ENCODE results near the gene OXSR1.
"Not testable (repeated sequence)": the region's sequence is repeated elsewhere in the genome, so short reads cannot be mapped to it uniquely, and the experiment has no call there.

OXSR1 gene

DNA sequence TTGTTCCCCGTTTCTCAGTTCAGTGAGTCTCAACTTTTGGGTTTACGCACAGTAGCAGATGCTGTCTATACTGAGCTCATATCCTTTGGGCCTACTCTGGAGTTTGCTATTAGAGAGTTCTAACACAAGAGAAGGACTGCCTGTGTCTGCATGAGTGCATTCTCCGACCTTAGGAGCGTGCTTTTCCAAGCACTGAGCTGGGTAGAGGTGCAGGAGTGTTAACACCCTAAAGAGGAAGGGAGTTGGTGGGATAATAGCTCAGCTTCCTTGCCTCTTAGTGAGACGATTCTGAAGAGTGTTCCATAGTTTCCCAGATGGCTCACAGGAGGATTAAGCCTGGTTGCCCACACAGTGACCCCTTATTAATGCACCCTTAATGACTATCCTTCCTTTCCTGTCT, 6.9 kb upstream of the OXSR1 start:
- Histone ChIP-seq H3K9ac (no peak overlapping the region), H3K27me3 (ENCODE audit: control insufficient read depth, insufficient read depth, low read length) (no peaks in the 10 kb centered on the region), H3K4me2 (ENCODE audit: low read length) (no peak overlapping the region), H2AFZ (no peak overlapping the region), H3K36me3 (ENCODE audit: control insufficient read depth, insufficient read depth, low read length) (no peaks in the 10 kb centered on the region), H3K9me3 (ENCODE audit: control insufficient read depth, low read length) (no peaks in the 10 kb centered on the region), H3K27ac (no peak overlapping the region), H3K79me2 (no peaks in the 10 kb centered on the region), H3K4me1 (peaks cover 6% of the 10 kb centered on the region), H3K4me3 (ENCODE audit: low read depth, low read length) (no peak overlapping the region)
- TF ChIP-seq, protein P1, sequence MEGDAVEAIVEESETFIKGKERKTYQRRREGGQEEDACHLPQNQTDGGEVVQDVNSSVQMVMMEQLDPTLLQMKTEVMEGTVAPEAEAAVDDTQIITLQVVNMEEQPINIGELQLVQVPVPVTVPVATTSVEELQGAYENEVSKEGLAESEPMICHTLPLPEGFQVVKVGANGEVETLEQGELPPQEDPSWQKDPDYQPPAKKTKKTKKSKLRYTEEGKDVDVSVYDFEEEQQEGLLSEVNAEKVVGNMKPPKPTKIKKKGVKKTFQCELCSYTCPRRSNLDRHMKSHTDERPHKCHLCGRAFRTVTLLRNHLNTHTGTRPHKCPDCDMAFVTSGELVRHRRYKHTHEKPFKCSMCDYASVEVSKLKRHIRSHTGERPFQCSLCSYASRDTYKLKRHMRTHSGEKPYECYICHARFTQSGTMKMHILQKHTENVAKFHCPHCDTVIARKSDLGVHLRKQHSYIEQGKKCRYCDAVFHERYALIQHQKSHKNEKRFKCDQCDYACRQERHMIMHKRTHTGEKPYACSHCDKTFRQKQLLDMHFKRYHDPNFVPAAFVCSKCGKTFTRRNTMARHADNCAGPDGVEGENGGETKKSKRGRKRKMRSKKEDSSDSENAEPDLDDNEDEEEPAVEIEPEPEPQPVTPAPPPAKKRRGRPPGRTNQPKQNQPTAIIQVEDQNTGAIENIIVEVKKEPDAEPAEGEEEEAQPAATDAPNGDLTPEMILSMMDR (IDR thresholded peaks at IDR 0.05), result no peak

DNA sequence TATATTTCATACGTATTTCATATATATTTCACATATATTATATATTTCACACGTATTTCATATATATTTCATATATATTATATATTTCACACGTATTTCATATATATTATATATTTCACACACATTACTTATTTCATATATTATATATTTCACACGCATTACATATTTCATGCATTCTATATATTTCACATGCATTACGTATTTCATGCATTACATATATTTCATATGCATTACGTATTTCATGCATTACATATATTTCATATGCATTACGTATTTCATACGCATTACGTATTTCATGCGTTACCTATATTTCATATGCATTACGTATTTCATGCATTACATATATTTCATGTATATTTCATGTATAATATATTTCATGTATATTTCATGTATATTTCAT, 4.6 kb upstream of the OXSR1 start:
- H3K9ac ChIP-seq; H3K79me2 ChIP-seq; H3K36me3 ChIP-seq (ENCODE audit: control insufficient read depth, insufficient read depth, low read length); H3K9me3 ChIP-seq (ENCODE audit: control insufficient read depth, low read length); H3K4me3 ChIP-seq (ENCODE audit: low read depth, low read length); H3K4me2 ChIP-seq (ENCODE audit: low read length); H3K4me1 ChIP-seq; H2AFZ ChIP-seq; H3K27me3 ChIP-seq (ENCODE audit: control insufficient read depth, insufficient read depth, low read length); H3K27ac ChIP-seq: not testable (repeated sequence)

DNA sequence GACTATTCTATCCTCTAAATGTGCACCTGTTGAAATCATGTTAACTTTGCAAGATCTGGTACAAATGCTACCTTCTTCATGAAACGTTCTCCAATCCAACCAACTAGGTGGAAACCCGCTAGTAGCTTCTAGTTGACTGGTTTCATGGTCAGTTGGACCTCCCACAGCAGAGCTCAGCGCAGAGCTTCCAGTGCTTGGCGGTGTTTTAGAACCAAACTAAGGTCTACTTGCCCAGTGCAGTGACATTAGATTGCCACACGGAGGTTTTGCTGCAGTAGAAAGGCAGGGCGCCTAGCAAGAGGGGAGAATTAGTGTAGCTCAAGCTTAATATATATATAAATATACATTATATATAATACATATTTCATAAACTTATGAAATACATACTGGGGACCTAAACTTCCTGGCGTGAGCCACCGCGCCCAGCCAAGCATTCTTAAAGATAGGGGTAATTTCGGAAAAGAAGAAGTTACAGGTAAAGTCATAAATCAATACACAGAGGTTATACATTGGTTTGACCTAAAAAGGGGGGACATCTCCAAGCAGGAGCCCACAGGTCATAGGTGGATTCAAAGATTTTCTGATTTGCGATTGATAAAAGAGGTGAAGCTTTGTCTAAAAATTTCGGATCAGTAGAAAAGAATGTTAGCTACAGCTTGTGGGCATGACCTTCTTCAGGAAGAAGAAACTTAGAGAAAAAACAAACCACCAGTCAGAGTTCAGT, 2.1 kb upstream of the OXSR1 start:
- Histone ChIP-seq H3K4me2 (ENCODE audit: low read length) (no peak overlapping the region), H2AFZ (no peak overlapping the region), H3K27me3 (ENCODE audit: control insufficient read depth, insufficient read depth, low read length) (no peaks in the 10 kb centered on the region), H3K9me3 (ENCODE audit: control insufficient read depth, low read length) (no peaks in the 10 kb centered on the region), H3K79me2 (peaks cover 6% of the 10 kb centered on the region), H3K27ac (no peak overlapping the region), H3K9ac (no peak overlapping the region), H3K4me1 (peaks cover 8% of the 10 kb centered on the region), H3K4me3 (ENCODE audit: low read depth, low read length) (no peak overlapping the region), H3K36me3 (ENCODE audit: control insufficient read depth, insufficient read depth, low read length) (no peaks in the 10 kb centered on the region)
- TF ChIP-seq, protein P1 (IDR thresholded peaks at IDR 0.05), result no peak

DNA sequence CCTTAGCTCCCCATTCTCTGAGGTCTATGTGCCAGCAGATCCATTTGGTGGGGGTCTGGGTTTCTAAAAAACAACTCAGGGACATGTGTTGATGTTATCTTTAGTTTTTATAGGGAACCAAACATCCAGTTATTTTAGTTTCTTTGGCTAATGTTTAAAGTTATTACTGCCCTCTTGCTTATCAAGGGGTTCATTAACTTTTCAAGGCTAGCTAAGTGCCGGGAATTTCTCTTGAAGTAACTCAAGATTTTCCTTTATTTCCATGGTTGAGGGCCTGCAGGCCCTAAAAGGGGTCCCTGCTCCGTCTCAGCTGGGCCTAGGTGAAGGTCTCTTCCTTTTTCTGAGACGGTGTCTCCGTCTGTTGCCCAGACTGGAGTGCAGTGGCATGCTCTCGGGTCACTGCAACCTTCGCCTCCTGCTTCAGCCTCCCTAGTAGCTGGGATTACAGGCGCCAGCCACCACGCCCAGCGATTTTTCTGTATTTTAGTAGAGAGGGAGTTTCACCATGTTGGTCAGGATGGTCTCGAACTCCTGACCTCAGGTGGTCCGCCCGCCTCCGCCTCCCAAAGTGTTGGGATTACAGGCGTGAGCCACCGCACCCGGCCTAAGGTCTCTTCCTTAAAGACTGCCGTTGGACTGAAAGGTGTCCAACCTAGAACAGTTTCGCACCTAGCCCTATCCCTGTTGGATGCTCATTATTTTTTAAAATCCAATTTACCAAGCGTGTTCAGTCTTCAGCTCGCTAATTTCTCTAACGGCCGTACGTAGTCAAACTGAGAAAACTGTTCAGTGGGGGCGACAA, 1.3 kb upstream of the OXSR1 start:
- Histone ChIP-seq H3K4me3 (ENCODE audit: low read depth, low read length) (peak overlapping the region; percentile 90), H3K27me3 (ENCODE audit: control insufficient read depth, insufficient read depth, low read length) (no peaks in the 10 kb centered on the region), H3K4me2 (ENCODE audit: low read length) (peak overlapping the region; percentile 95), H3K9ac (no peak overlapping the region), H2AFZ (peak overlapping the region; percentile 98), H3K79me2 (peaks cover 12% of the 10 kb centered on the region), H3K9me3 (ENCODE audit: control insufficient read depth, low read length) (no peaks in the 10 kb centered on the region), H3K36me3 (ENCODE audit: control insufficient read depth, insufficient read depth, low read length) (no peaks in the 10 kb centered on the region), H3K27ac (peak overlapping the region; percentile 99), H3K4me1 (peaks cover 8% of the 10 kb centered on the region)
- TF ChIP-seq, protein P1 (IDR thresholded peaks at IDR 0.05), result no peak

DNA sequence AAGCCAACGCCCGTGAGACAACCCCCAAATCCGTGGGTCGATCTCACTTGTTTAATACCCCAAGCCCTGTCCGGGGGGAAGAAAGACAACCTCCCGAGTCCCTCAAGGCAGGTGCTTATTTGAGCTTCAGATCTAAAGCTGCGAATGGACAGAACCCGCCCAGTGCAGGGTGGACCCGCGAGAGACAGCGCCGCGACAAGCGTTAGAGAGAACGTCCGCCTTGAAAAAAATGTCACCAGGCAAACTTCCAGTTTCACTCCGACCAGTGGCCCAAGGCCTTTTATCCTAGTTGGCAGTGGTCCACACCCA, 740 bp upstream of the OXSR1 start:
- no peaks in the 10 kb centered on the region for H3K36me3 ChIP-seq (ENCODE audit: control insufficient read depth, insufficient read depth, low read length)
- peaks cover 8% of the 10 kb centered on the region for H3K4me1 ChIP-seq
- H3K4me3 ChIP-seq (ENCODE audit: low read depth, low read length), result peak overlapping the region; percentile 90
- TF ChIP-seq, protein P1 (IDR thresholded peaks at IDR 0.05), result no peak
- peaks cover 17% of the 10 kb centered on the region for H3K79me2 ChIP-seq
- H3K9me3 ChIP-seq (ENCODE audit: control insufficient read depth, low read length), result no peaks in the 10 kb centered on the region
- H3K27ac ChIP-seq, result peak overlapping the region; percentile 99
- H2AFZ ChIP-seq, result peak overlapping the region; percentile 98
- no peak overlapping the region for H3K9ac ChIP-seq
- H3K27me3 ChIP-seq (ENCODE audit: control insufficient read depth, insufficient read depth, low read length), result no peaks in the 10 kb centered on the region
- H3K4me2 ChIP-seq (ENCODE audit: low read length), result peak overlapping the region; percentile 95

All from parathyroid adenoma (tissue), 2 donors.